Stimulated activated CD4-positive, alpha-beta T cell treated with anti-CD3 and anti-CD28 coated beads, Interleukin-4, amount 100 ng/mL, for 48 hours (primary cell): ENCODE measurements around the gene ST6GALNAC6.
"Not testable (repeated sequence)": the region's sequence is repeated elsewhere in the genome, so short reads cannot be mapped to it uniquely, and the experiment has no call there.

Experiments used
- DNase-seq, 2 donors: peaks; one replicate each; pipeline ENCODE4 v3.0.0-alpha.2; 2020; ENCODE audit warnings: low read depth in 2 of 2

ST6GALNAC6 gene

GRCh38 chr9:127855522-127855921 is 43.9 kb downstream of the ST6GALNAC6 start:
- no peak for DNase-seq

GRCh38 chr9:127854960-127855359 is 44.4 kb downstream of the ST6GALNAC6 start:
- no peak for DNase-seq

- no peak for DNase-seq
These were observed 45.1 kb downstream of the ST6GALNAC6 start, which contains the start of gene ENG for GRCh38 chr9:127854184-127854806. TSS of gene ENG (minus strand) at chr9:127854658. CDS start at chr9:127854355, 303 bp downstream.

GRCh38 chr9:127853312-127854183 is 45.9 kb downstream of the ST6GALNAC6 start:
- DNase-seq, result no peak

GRCh38 chr9:127852829-127853228 is 46.6 kb downstream of the ST6GALNAC6 start:
- DNase-seq, result no peak

GRCh38 chr9:127850286-127850830 is 49.0 kb downstream of the ST6GALNAC6 start:
- no peak for DNase-seq

- DNase-seq, result no peak
These were observed 50.5 kb downstream of the ST6GALNAC6 start for GRCh38 chr9:127848756-127849504.

- no peak for DNase-seq
These were observed 51.3 kb downstream of the ST6GALNAC6 start for GRCh38 chr9:127847833-127848755.

- DNase-seq, result no peak
These were observed 52.3 kb downstream of the ST6GALNAC6 start for GRCh38 chr9:127847178-127847510.

- no peak for DNase-seq
These were observed 52.8 kb downstream of the ST6GALNAC6 start for GRCh38 chr9:127846443-127847177.

GRCh38 chr9:127845619-127846018 is 53.8 kb downstream of the ST6GALNAC6 start:
- DNase-seq, result not testable (repeated sequence)

- no peak for DNase-seq
These were observed 54.5 kb downstream of the ST6GALNAC6 start for GRCh38 chr9:127844821-127845359.

- no peak for DNase-seq
These were observed 58.1 kb downstream of the ST6GALNAC6 start for GRCh38 chr9:127841087-127841835.

GRCh38 chr9:127838375-127839078 is 60.9 kb downstream of the ST6GALNAC6 start:
- no peak for DNase-seq

GRCh38 chr9:127837346-127837745 is 62.1 kb downstream of the ST6GALNAC6 start:
- DNase-seq, result no peak

GRCh38 chr9:127836561-127836960 is 62.8 kb downstream of the ST6GALNAC6 start:
- DNase-seq, result not testable (repeated sequence)

- peak; percentile 19 to 28 for DNase-seq
These were observed 63.3 kb downstream of the ST6GALNAC6 start for GRCh38 chr9:127835991-127836516.
